ENCODE data around the gene FHOD3.

The FHOD3 gene

DNA sequence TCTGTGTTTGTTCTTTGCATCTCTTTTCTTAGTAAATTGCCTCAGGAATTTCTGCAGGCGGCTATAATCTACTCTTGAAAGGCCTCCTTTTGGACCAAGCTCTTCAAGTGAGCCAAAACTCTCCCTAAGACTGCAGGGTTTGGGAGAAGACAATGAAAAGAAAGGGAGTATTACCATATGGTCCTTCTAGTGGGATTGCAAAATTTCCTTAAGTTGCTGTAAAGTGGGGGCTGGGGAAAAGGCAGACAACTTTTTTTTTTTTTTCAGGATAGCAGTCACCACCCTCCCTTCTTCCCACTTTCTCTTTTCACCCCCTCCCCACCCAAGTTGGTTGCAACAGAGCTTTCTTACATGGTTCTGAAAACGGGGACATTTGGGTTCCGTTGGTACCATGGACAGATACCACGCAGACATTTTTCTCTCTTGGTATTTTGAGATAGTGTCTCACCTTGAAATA, 183.7 kb downstream of the FHOD3 start:
- DNase-seq (ENCODE audit: low read depth): no peak

DNA sequence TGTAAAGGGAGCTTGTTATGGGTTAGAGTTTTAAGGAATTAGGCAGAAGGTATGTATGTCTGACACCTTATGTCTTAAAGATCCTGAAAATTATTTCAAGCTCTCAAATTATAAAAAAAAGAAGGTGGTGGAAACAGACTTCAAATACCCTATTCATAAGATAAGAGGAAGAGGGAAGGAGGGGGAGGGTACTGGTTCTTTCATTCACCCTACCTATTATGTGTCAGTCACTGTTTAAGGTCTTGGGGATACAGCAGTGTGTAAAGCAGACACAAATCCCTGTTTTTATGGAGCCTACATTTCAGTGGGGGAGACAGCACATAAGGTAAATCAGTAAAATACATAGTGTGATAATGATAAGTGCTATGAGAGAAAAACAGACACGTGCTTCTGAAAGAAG, 184.4 kb downstream of the FHOD3 start:
- no peak for DNase-seq (ENCODE audit: low read depth)

- no peak for DNase-seq (ENCODE audit: low read depth)
Observed at GRCh38 chr18:36484591-36484990, 187.1 kb downstream of the FHOD3 start.

GRCh38 chr18:36485772-36486171, 188.3 kb downstream of the FHOD3 start:
- no peak for DNase-seq (ENCODE audit: low read depth)

DNA sequence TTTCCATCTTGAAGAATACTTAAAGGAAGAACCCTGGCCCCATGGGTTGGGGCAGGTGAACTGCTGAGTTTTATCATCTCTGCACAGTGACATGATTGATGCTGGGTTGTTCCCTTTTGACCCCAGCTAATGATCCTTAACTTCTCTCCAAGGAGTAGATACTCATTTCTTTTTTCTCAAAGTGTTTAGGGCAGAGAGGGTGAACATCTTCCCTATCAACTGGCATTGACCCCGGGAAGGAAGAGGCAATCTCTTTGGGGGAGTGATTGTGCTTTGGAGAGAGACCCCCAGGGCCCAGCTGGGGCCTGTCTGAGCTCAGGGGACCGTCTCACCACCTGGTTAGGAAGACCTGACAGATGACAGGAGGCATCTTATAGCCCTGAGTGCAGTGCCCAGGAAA, 190.6 kb downstream of the FHOD3 start:
- no peak for DNase-seq (ENCODE audit: low read depth)

DNA sequence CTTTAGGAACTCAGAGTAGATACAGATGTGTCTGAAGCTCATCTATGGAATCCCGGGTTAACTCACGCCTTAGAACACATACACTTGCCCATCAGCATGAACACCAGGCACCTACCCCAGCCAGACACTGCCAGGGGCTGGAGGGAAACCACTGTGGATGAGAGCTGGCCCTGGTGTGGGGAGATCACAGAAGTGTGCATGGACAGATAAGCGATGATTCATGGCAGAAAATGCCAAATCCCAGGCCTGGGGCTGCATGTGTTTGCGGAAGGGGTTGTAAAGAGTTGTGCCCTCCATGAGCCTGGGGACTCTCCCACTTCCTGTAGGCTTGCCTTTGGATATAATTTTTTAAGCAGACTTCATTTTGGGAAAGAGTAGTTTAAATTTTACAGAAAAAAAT, 193.4 kb downstream of the FHOD3 start:
- no peak for DNase-seq (ENCODE audit: low read depth)

- DNase-seq (ENCODE audit: low read depth): no peak
Observed at GRCh38 chr18:36492604-36493329, 195.3 kb downstream of the FHOD3 start.

- DNase-seq (ENCODE audit: low read depth): no peak
Observed at GRCh38 chr18:36493349-36494159, 196.0 kb downstream of the FHOD3 start.

GRCh38 chr18:36494160-36494437, 196.6 kb downstream of the FHOD3 start:
- no peak for DNase-seq (ENCODE audit: low read depth)

GRCh38 chr18:36496022-36496421, 198.5 kb downstream of the FHOD3 start:
- no peak for DNase-seq (ENCODE audit: low read depth)

- DNase-seq (ENCODE audit: low read depth): no peak
Observed at GRCh38 chr18:36499938-36500337, 202.4 kb downstream of the FHOD3 start.

- DNase-seq (ENCODE audit: low read depth): no peak
Observed at GRCh38 chr18:36501100-36501499, 203.6 kb downstream of the FHOD3 start.

- DNase-seq (ENCODE audit: low read depth): no peak
Observed at GRCh38 chr18:36503477-36503876, 206.0 kb downstream of the FHOD3 start.

GRCh38 chr18:36504928-36505327, 207.4 kb downstream of the FHOD3 start:
- no peak for DNase-seq (ENCODE audit: low read depth)

DNA sequence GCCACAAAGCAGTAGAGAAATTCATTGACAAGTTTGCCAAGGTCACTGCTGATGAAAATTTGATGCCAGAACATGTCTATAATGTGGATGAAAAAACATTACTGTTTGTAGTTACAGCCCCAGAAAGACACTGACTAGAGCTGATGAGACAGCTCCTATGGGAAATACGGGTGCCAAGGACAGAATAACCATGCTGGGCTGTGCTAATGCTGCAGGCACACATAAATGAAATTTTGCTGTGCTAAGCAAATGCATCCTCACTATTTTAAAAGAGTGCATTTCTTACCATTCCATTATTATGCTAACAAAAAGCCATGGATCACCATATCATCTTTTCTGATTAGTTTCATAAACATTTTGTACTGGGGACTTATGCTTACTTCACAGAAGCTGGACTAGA, 208.2 kb downstream of the FHOD3 start:
- DNase-seq (ENCODE audit: low read depth): no peak

GRCh38 chr18:36509646-36510197, 212.2 kb downstream of the FHOD3 start:
- DNase-seq (ENCODE audit: low read depth): no peak

DNA sequence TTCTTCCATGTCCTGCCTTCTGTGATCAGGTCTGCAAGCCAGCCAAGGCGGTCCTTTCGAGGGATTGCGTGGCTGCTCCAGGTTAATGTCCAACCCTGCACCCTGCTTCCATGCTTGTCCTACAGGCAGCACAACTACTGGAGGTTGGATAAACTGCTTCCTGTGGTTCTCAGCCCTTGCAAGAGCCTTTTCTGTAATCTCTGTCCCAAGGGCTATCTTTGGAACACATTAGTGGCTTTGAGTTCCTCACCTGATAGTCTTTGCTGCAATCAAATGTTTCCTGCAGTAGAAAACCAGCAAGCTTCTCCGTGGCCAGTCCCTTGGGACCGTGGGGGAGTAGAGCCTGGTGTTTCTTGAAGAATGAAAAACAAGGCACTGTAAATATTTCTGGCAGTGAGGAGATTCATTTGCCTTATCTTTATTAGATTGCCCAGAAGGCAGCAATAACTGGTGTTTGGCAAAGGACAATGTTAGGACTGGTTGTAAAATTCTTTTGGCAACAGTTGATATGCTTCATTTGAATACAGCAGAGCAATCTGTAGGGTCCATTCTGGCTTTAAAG, 214.4 kb downstream of the FHOD3 start:
- no peak for DNase-seq (ENCODE audit: low read depth)

- no peak for DNase-seq (ENCODE audit: low read depth)
Observed at GRCh38 chr18:36513556-36513955, 216.0 kb downstream of the FHOD3 start.

- no peak for DNase-seq (ENCODE audit: low read depth)
Observed at GRCh38 chr18:36514778-36515177, 217.3 kb downstream of the FHOD3 start.

- DNase-seq (ENCODE audit: low read depth): no peak
Observed at GRCh38 chr18:36516258-36516657, 218.7 kb downstream of the FHOD3 start.

DNA sequence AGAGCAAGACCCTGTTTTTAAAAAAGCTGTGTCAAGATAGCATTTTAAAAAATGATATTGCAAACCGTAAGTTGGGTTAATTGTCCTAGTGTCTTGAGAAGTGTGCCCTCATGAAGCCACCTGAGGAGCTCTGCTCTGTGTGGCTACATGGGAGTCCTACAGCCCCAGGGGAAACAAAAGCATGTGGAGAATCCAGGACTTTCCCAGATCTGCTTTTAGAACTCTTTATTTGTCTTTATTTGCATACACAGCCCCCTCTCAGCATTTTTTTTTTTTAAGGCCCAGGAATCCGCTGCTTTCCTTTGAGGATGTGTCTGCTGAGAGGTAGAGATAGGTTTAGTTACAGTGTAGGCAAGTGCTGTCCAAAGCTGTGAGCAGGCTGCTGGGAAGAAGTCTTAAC, 219.2 kb downstream of the FHOD3 start:
- DNase-seq (ENCODE audit: low read depth): no peak

DNA sequence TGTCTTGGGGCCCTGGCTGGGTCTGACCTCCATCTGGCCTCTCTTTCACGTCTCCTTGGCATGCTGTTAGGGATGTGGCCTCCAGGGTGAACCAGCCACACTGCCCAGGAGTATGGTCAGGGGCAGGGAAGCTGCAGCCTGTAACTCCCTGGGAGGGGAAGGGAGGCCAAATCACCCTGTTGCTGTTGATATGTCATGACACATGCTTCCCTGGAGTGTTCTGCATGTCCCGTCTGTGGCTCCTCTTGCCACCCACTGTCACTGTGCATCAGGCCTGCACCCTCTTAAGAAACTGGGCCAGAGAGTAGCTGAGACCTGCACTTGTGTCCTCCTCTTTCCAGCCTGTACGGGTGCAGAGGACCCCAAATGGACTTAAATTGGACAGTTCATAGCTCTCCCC, 221.3 kb downstream of the FHOD3 start:
- DNase-seq (ENCODE audit: low read depth): no peak

DNA sequence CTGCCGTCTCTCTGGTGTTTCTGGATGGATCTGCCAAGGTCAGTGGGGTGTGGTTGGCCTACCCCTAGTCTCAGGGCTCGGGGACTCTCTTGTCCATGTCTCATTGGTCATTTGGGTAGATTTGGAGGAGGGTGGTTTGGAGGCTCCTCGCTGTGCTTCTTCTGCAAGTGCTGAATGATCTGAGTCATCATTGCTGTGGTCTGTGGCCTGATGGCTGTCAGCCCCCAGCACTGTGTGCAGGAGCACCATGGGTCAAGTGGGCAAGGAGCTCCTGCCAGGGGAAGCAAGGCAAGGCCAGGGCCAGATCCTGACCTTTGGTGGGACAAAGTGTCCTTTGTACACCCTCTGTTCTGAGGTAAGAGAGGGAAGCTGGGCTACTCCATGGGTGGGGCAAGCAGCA, 221.8 kb downstream of the FHOD3 start:
- DNase-seq (ENCODE audit: low read depth): no peak
